SJCRH30 (cell line): Measurements from ENCODE around the gene SOCS1. TPM values are rescaled to one million over a fixed set of nuclear protein-coding genes. Genes with fewer than 3 reads are reported as not detected.

Source experiments
- DNase-seq, 2 experiments: peaks; one replicate each; pipeline ENCODE4 v3.0.0-alpha.2; 2015 to 2020
- H3K27ac ChIP-seq: fragments of 250-450 bp; sonication (Bioruptor Pico); 2 replicates; pipeline ENCODE4 v1.5.1; 2020; ENCODE audit warnings: mild to moderate bottlenecking, moderate library complexity
- H3K27me3 ChIP-seq: fragments of 250-450 bp; sonication (Bioruptor Pico); 2 replicates; pipeline ENCODE4 v1.5.1; 2020; ENCODE audit warnings: mild to moderate bottlenecking, moderate library complexity
- H3K36me3 ChIP-seq: fragments of 250-450 bp; sonication (Bioruptor Pico); 2 replicates; pipeline ENCODE4 v1.5.1; 2020; ENCODE audit warnings: mild to moderate bottlenecking, moderate library complexity
- H3K4me1 ChIP-seq: fragments of 250-450 bp; sonication (Bioruptor Pico); 2 replicates; pipeline ENCODE4 v1.5.1; 2020; ENCODE audit warnings: mild to moderate bottlenecking, moderate library complexity
- H3K4me3 ChIP-seq: fragments of 250-450 bp; sonication (Bioruptor Pico); 2 replicates; pipeline ENCODE4 v1.5.1; 2020; ENCODE audit warnings: mild to moderate bottlenecking, moderate library complexity
- H3K9me3 ChIP-seq: fragments of 250-450 bp; sonication (Bioruptor Pico); replicated peaks from 2 replicates; pipeline ENCODE4 v1.5.1; 2020; ENCODE audit warnings: mild to moderate bottlenecking, moderate library complexity
- total RNA-seq: library from RNA; depleted of rRNA; stranded (reverse); fragments of >200 nt; shearing (Covaris generic); gene quantifications from 2 replicates; pipeline ENCODE4 v1.2.3, GENCODE V29; 2014; rRNA removed

SOCS1 gene
- total RNA-seq, 1 experiment from 2014 or later, result 1.8 TPM

DNA sequence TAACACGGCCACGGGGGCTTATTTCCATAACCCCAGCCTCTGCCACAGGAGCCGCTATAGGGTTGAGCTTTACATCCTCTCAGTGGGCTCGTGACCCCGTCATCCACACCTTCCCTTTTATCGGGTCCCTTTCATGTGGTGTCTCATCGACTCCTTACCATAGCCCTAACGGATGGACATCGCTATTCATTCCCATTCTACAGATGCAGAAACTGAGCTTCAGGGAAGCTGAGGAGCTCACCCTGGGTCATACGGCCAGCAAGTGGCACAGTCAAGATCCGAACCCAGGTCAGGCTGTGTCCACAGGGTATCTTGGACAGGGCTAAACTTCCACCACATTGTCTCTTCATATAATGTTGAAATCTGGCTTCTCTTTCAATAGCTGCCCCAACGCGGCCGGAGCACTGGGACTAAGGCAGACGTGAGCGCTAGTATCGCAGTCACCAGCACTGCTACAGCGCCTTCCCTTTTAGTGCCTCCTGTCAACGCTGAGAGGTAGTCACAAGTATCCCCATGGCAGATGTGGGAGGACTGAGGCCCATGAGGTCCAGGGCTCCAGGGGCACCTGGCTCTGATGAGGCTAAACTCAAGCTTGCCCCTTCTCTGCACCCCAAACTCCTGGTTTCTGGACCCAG lies 50.8 kb downstream of the SOCS1 start:
- Histone ChIP-seq H3K36me3 (no peaks in the 10 kb centered on the region), H3K4me1 (peaks cover 44% of the 10 kb centered on the region), H3K27ac (no peak overlapping the region), H3K27me3 (no peaks in the 10 kb centered on the region), H3K4me3 (no peak overlapping the region), H3K9me3 (no peaks in the 10 kb centered on the region)
- DNase-seq, result no peak

DNA sequence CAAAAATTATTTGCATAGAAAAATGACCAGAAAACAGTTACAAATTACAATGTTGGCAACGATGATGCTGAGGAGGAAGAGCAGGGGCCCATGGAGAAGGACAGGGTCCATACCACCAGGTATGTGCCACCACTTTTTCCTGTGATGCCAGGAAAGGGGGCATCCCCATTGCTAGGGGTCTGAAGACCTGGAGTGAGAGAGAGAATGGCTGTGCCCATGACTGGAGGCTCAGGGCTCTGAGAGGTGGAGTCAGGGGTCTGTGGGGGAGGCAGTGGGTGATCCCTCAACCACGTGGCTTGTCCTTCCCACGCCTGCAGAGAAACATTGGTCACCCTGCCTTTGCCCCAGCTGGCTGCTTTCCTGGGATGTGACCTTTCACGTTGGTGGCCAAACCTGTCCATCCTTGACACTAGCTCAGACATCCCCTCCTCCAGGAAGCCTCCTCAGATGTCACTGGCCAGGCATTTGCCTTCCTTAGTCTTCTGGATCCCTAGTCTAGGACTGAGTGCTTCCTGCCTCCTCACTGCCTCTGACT lies 51.4 kb downstream of the SOCS1 start:
- H3K36me3 ChIP-seq, result no peaks in the 10 kb centered on the region
- peaks cover 44% of the 10 kb centered on the region for H3K4me1 ChIP-seq
- H3K27me3 ChIP-seq, result no peaks in the 10 kb centered on the region
- H3K9me3 ChIP-seq, result no peaks in the 10 kb centered on the region
- no peak for DNase-seq
- H3K4me3 ChIP-seq, result no peak overlapping the region
- H3K27ac ChIP-seq, result no peak overlapping the region

Other genes with a start within 250 kb of the SOCS1 start
- gene TNP2, start 13.1 kb upstream of the SOCS1 start, total RNA-seq, result not detected in 2 replicates
- not detected in 2 replicates for gene PRM3, start 17.4 kb upstream of the SOCS1 start, total RNA-seq
- not detected in 2 replicates for gene PRM2, start 20.3 kb upstream of the SOCS1 start, total RNA-seq
- gene PRM1, start 25.1 kb upstream of the SOCS1 start, total RNA-seq, result not detected in 2 replicates
- gene RMI2, start 89.3 kb upstream of the SOCS1 start, total RNA-seq, result 28.2 and 33.0 TPM in 2 replicates